Activated T-cell treated with anti-CD3 and anti-CD28 coated beads, Interleukin-2, amount 50 U/mL, for 4 hours (primary cell): ENCODE results near the gene CAMK2G. TPM values are rescaled to one million over a fixed set of nuclear protein-coding genes. Genes with fewer than 3 reads are reported as not detected.

ENCODE experiments used
- ATAC-seq, 2 donors: fragments of 200-7000 bp; cut with Tn5 transposase; one replicate each; pipeline ENCODE4 v1.10.0; 2021
- DNase-seq: peaks from one replicate; pipeline ENCODE4 v3.0.0-alpha.2; 2020
- H3K27me3 Mint-ChIP-seq: one replicate; pipeline ENCODE4 v1.8.0; 2021; ENCODE audit warnings: low read depth, mixed read lengths
- H3K36me3 Mint-ChIP-seq: one replicate; pipeline ENCODE4 v1.8.0; 2022; ENCODE audit warnings: mixed read lengths; ENCODE audit not compliant: insufficient read depth
- H3K4me1 Mint-ChIP-seq: one replicate; pipeline ENCODE4 v1.8.0; 2021; ENCODE audit warnings: low read depth, mixed read lengths
- H3K4me3 Mint-ChIP-seq: one replicate; pipeline ENCODE4 v1.8.0; 2021; ENCODE audit warnings: mild to moderate bottlenecking, moderate library complexity, mixed read lengths
- H3K9me3 Mint-ChIP-seq: one replicate; pipeline ENCODE4 v1.8.0; 2021; ENCODE audit warnings: mixed read lengths
- total RNA-seq, 3 donors: library from RNA; stranded (reverse); gene quantifications; one replicate each; pipeline ENCODE4 v1.2.1, GENCODE V29; 2021

Gene CAMK2G
- total RNA-seq, 3 donors from 2014 or later, result 14.5 to 20.7 (median 16.6) TPM

- Mint-ChIP-seq H3K9me3 (no peaks in the 10 kb centered on the region), H3K4me1 (peaks cover 82% of the 10 kb centered on the region), H3K4me3 (no peak overlapping the region), H3K27me3 (no peaks in the 10 kb centered on the region), H3K36me3 (peaks cover 8% of the 10 kb centered on the region)
- DNase-seq, result no peak
- ATAC-seq, result no peak
Measured at GRCh38 chr10:73867126-73867807, 7.1 kb downstream of the CAMK2G start.

DNA sequence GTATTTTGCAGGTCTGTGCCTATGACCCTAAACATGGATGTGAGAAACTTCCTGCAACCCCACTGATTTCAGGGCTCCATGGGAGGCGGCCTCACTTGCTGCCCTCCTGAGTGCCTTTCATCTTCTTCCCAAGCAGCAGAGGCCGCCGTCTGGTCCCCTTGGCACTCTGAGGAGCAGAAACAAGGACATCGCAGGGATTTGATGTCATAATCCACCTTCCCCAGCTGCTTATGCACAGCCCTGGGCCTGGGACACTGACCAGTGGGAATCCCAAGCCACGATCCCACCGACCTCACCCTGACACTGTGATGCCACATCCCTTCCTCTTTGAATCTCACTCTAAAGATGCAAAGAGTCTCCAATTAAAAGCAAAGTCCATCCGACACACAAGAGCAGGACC is 7.7 kb downstream of the CAMK2G start:
- H3K4me1 Mint-ChIP-seq, result peaks cover 78% of the 10 kb centered on the region
- peak overlapping the region; percentile 73 for H3K4me3 Mint-ChIP-seq
- no peak for DNase-seq
- ATAC-seq, result no peak
- no peaks in the 10 kb centered on the region for H3K9me3 Mint-ChIP-seq
- no peaks in the 10 kb centered on the region for H3K27me3 Mint-ChIP-seq
- peaks cover 5% of the 10 kb centered on the region for H3K36me3 Mint-ChIP-seq

DNA sequence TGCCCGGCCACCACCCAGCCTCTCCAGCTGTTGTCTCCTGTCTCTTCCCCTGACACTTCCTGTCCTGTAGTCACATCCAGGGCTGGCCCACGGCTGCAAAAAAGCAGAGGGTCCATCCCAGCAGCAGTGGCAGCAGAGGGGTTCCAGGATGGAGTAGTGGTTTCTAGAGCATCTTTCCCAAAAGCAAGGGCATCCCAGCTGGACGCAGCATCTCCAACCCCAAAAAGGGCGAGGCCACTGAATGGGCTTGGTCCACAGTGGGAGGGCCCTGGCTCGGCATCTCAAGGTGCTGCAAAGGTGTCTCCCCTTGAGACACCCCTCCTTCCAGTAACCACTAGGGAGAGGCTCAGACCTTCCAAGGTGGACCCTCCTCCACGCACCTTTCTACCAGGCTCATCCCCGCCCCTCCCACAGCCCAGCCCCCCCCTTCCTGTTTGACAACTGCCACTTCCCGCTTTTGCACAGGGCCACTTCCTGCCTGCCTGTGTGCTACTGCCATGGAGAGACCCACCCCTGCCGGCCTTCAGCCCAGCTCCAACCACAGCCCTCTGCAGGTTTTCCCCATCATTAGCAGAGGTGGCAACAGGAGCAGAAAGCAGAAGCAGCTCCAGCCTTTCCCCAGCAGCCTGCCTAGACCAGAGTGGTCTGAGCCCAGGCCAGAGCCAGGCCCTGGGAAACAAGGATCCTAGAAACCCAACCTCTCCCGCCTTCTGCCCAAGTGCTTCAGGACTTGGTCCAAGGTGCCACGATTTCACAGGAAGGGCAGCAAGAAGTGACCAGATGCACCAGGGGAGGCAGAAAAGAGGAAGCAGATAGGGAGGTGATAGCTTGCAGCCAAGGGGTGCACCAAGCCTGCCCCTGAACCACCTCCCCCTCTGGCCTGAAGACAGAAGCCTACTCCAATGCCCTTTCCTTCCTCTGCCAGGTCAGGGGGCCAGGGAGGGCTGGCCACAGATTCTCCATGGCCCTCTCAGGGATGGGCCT is 8.6 kb downstream of the CAMK2G start:
- H3K4me1 Mint-ChIP-seq, result peaks cover 73% of the 10 kb centered on the region
- H3K4me3 Mint-ChIP-seq, result peak overlapping the region; percentile 73
- H3K27me3 Mint-ChIP-seq, result no peaks in the 10 kb centered on the region
- H3K36me3 Mint-ChIP-seq, result peaks cover 2% of the 10 kb centered on the region
- no peaks in the 10 kb centered on the region for H3K9me3 Mint-ChIP-seq
- DNase-seq (peak; percentile 28), ATAC-seq (peak; percentile 64 to 72)

DNA sequence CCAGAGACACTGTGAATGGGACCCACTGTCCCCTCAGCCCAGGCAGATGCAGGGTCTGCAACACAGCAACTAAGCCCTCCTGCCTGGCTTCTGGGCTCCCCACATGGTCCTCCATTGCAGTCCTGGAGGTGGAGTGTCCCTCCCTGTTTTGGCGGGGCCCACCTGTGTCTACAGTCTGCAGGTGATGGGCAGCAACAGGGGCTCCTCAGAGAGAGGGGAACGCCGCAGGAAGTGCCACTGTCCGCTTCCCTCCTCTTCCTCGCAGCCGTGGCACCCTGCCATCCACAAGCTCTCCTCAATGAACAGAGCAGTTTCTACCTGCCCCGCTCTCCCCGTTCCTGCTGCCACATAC is 9.3 kb downstream of the CAMK2G start:
- H3K36me3 Mint-ChIP-seq, result peaks cover 7% of the 10 kb centered on the region
- H3K4me1 Mint-ChIP-seq, result peaks cover 73% of the 10 kb centered on the region
- peak overlapping the region; percentile 73 for H3K4me3 Mint-ChIP-seq
- no peaks in the 10 kb centered on the region for H3K9me3 Mint-ChIP-seq
- no peaks in the 10 kb centered on the region for H3K27me3 Mint-ChIP-seq
- ATAC-seq (no peak), DNase-seq (no peak)

DNA sequence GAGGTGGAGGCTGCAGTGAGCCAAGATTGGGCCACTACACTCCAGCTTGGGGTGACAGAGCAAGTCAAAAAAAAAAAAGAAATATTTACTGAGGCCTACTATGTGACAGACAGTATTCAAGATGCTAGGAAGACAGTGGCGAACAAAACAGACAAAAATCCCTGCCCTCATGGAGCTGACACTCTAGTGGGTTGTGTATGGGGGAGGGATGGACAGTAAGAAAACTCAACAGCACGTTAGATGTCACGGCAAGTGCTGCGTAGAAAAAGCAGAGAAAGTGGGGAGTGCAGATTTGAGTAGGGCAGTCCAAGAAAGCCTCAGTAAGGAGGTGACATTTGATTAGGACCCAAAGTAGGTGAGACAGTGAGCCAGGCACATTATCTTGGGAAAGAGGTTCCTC is 10.1 kb downstream of the CAMK2G start:
- H3K4me1 Mint-ChIP-seq, result peaks cover 79% of the 10 kb centered on the region
- no peaks in the 10 kb centered on the region for H3K9me3 Mint-ChIP-seq
- H3K27me3 Mint-ChIP-seq, result no peaks in the 10 kb centered on the region
- ATAC-seq (no peak), DNase-seq (no peak)
- peak overlapping the region; percentile 29 for H3K4me3 Mint-ChIP-seq
- H3K36me3 Mint-ChIP-seq, result peaks cover 7% of the 10 kb centered on the region

DNA sequence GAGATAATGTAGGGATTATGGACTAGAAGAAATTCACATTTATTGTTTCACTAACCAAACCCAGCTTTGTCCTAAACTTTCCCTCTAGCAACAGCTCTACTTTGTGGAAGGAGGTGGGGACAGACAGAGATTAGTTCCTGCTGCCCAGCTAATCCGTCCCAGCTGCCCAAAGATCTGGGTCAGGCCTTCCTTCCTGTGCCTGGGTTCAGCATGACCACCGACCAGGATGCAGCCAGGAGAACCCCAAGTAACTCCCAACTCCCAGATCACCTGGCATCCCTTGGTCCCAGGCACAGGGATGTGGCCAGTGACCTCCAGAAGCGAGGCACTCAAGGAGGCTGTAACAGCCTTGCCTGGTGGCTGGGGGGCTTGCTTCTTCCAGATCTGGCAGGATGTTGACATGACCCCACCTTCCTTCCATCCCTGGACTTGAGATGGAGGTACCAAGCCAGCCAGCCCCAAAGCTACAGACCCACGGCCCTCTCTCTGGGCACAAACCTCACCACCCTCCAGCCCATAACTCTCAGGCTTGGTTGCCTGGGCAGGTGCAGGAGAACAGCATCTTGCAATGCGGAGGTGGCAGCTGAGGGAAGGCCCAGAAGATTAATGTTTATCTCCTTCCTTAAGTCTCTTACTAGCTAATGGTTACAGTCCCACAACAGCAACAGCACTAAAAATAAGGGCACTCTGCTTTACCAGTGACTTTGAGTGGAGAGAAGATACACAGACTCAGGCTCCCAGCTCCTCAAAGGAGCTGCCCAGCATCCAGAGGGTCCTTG is 11.1 kb downstream of the CAMK2G start:
- Mint-ChIP-seq H3K4me1 (peaks cover 86% of the 10 kb centered on the region), H3K9me3 (no peaks in the 10 kb centered on the region), H3K27me3 (no peaks in the 10 kb centered on the region), H3K36me3 (peaks cover 12% of the 10 kb centered on the region), H3K4me3 (no peak overlapping the region)
- DNase-seq (no peak), ATAC-seq (no peak)

DNA sequence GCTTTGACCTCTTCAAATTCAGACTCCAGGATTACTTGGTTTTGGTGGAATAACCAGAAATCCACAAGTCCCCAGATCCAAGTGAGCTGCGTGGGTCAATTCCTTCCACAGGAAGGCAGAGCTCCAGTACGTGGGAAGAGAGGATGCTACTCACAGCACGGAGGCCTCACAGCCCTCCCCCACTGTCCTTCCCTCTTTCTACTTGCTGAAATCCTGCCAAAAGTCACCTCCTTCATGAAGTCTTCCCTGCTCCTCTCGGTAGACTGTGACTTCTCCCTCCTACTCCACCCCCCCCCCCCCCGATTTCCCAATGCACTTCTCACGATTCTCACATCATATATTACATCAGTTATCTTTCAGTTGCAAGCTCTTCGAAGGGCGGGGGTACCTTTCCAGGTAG is 12.3 kb downstream of the CAMK2G start:
- Mint-ChIP-seq H3K4me3 (no peak overlapping the region), H3K4me1 (peaks cover 86% of the 10 kb centered on the region), H3K9me3 (no peaks in the 10 kb centered on the region), H3K36me3 (peaks cover 12% of the 10 kb centered on the region), H3K27me3 (no peaks in the 10 kb centered on the region)
- ATAC-seq, result no peak
- no peak for DNase-seq

DNA sequence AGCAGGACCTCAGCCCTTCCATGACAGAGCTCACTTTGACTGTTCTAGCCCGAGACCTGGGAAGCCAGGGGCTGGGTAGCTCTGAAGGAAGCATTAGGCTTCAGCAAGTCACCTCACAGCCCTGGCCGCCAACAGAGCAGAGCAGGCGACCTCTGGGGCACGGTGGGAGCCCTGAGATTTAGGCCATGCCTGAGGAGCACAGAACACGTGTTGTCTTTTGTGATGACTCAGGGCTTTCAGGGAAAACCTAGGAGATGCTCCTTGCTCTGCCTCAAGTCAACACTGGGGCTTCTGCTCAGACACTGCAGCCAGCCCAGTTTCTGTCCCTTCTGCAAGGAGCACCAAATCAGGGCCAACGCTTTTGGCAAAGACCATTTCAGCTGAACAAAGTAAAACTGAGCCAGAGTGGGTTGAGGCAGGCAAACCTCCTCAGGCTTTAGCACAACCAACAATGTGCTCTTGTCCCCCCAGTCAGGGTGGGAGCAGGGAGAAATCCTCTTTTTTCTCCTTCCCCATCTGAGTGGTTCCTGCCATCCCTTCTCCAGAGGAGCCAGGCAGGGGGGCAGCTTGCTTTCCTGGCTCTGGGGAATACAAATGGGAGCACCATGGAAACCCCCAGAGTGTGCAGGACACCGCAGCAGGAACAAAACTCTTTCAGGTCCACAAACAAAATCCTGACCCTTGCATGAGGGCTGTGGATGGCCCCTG is 14.4 kb downstream of the CAMK2G start:
- no peak for DNase-seq
- peak; percentile 15 to 19 for ATAC-seq
- Mint-ChIP-seq H3K27me3 (no peaks in the 10 kb centered on the region), H3K4me3 (no peak overlapping the region), H3K36me3 (peaks cover 16% of the 10 kb centered on the region), H3K9me3 (no peaks in the 10 kb centered on the region), H3K4me1 (peaks cover 72% of the 10 kb centered on the region)

- Mint-ChIP-seq H3K36me3 (peaks cover 16% of the 10 kb centered on the region), H3K4me3 (no peak overlapping the region), H3K4me1 (peaks cover 68% of the 10 kb centered on the region), H3K27me3 (no peaks in the 10 kb centered on the region), H3K9me3 (no peaks in the 10 kb centered on the region)
- peak; percentile 33 to 59 for ATAC-seq
- peak; percentile 20 for DNase-seq
Measured at GRCh38 chr10:73859428-73859783, 14.9 kb downstream of the CAMK2G start.

- H3K4me1 Mint-ChIP-seq, result peaks cover 65% of the 10 kb centered on the region
- no peaks in the 10 kb centered on the region for H3K9me3 Mint-ChIP-seq
- no peak overlapping the region for H3K4me3 Mint-ChIP-seq
- peaks cover 16% of the 10 kb centered on the region for H3K36me3 Mint-ChIP-seq
- ATAC-seq, result no peak
- H3K27me3 Mint-ChIP-seq, result no peaks in the 10 kb centered on the region
- no peak for DNase-seq
Measured at GRCh38 chr10:73858750-73859427, 15.5 kb downstream of the CAMK2G start.

- Mint-ChIP-seq H3K9me3 (no peaks in the 10 kb centered on the region), H3K4me3 (peak overlapping the region; percentile 49), H3K27me3 (no peaks in the 10 kb centered on the region), H3K36me3 (peaks cover 20% of the 10 kb centered on the region), H3K4me1 (peaks cover 58% of the 10 kb centered on the region)
- DNase-seq, result no peak
- no peak for ATAC-seq
Measured at GRCh38 chr10:73858013-73858708, 16.2 kb downstream of the CAMK2G start.

DNA sequence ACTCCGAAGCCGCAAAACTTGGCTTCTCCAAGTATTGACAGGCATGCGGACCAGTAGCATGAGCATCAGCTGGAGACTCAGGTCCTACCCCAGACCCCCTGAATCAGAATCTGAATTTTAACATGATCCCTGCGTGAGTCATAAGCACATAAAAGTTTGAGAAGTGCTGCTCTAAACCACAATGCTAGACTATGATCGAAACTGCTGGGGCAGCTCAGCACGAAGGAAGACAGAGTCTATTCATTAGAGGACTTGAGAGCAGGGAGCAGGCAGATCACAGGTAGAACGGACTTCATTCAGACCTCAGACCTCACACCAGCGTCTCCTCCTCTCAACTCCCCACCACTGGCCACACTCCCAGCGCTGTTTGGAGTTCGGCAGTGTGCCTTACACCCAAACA is 16.9 kb downstream of the CAMK2G start:
- Mint-ChIP-seq H3K27me3 (no peaks in the 10 kb centered on the region), H3K9me3 (no peaks in the 10 kb centered on the region), H3K4me1 (peaks cover 51% of the 10 kb centered on the region), H3K4me3 (peak overlapping the region; percentile 49), H3K36me3 (peaks cover 23% of the 10 kb centered on the region)
- ATAC-seq, result peak; percentile 86 to 94
- peak; percentile 32 for DNase-seq

- no peak for DNase-seq
- H3K4me1 Mint-ChIP-seq, result peaks cover 46% of the 10 kb centered on the region
Measured at GRCh38 chr10:73856261-73856660, 18.1 kb downstream of the CAMK2G start.

More at GRCh38 chr10:73856261-73856660, 18.1 kb downstream of the CAMK2G start:
- no peak overlapping the region for H3K4me3 Mint-ChIP-seq
- H3K9me3 Mint-ChIP-seq, result no peaks in the 10 kb centered on the region
- no peaks in the 10 kb centered on the region for H3K27me3 Mint-ChIP-seq
- H3K36me3 Mint-ChIP-seq, result peaks cover 29% of the 10 kb centered on the region
- ATAC-seq, result no peak
